Panc1 (cell line): ENCODE results near the gene UGDH. TPM values are rescaled to one million over a fixed set of nuclear protein-coding genes. Genes with fewer than 3 reads are reported as not detected.
A peak's percentile ranks its signal among the peaks of the same experiment; 100 is the strongest.
"Not testable (repeated sequence)": the region's sequence is repeated elsewhere in the genome, so short reads cannot be mapped to it uniquely, and the experiment has no call there.

Experiments
- ATAC-seq: fragments of 200-7000 bp; cut with Tn5 transposase; 2 replicates; pipeline ENCODE4 v1.9.1; 2020; ENCODE audit warnings: mild to moderate bottlenecking, moderate library complexity
- BruUV-seq: library from RNA; stranded (reverse); fragments of 400-500 nt; replicated peaks from 2 replicates; lab custom pipeline; 2021; lab: Mats Ljungman, UMichigan
- CTCF ChIA-PET: fragments of 300-600 bp; sonication (Branson Sonifier 250); formaldehyde crosslinking; loops from one replicate; lab custom pipeline; 2022; ENCODE audit warnings: antibody characterized with exemption; lab: Charles Lee
- POLR2A ChIA-PET: fragments of 300-600 bp; sonication (Branson Sonifier 250); formaldehyde crosslinking; loops from one replicate; lab custom pipeline; 2022; ENCODE audit warnings: antibody characterized with exemption; lab: Charles Lee
- DNase-seq: peaks from one replicate; pipeline ENCODE4 v3.0.0-alpha.2; 2010; ENCODE audit warnings: low read depth, low spot score
- H3K27ac ChIP-seq: 2 replicates; pipeline ENCODE4 v1.5.1; 2011; ENCODE audit warnings: mild to moderate bottlenecking, low read length, inconsistent platforms
- H3K27me3 ChIP-seq: fragments of 200-500 bp; sonication (Bioruptor generic); 2 replicates; pipeline ENCODE4 v1.6.0; 2014; ENCODE audit warnings: low read length, inconsistent platforms; ENCODE audit not compliant: control insufficient read depth, insufficient read depth
- H3K36me3 ChIP-seq: fragments of 200-500 bp; sonication (Bioruptor generic); 2 replicates; pipeline ENCODE4 v1.5.1; 2014; ENCODE audit warnings: inconsistent platforms, mild to moderate bottlenecking, low read length, moderate library complexity; ENCODE audit not compliant: control insufficient read depth, insufficient read depth
- H3K4me1 ChIP-seq: 2 replicates; pipeline ENCODE4 v1.5.1; 2011; ENCODE audit warnings: inconsistent platforms, mild to moderate bottlenecking, low read length, moderate library complexity; ENCODE audit not compliant: control insufficient read depth, insufficient read depth
- H3K4me3 ChIP-seq, 2 experiments: 2 replicates each; pipeline ENCODE4 v1.5.1; 2011 to 2012; ENCODE audit warnings: low read depth in 2 of 2, low read length in 2 of 2, mild to moderate bottlenecking in 2 of 2, inconsistent platforms in 1 of 2, moderate library complexity in 1 of 2
- H3K9me3 ChIP-seq: fragments of 200-500 bp; sonication (Bioruptor generic); 2 replicates; pipeline ENCODE4 v1.5.1; 2014; ENCODE audit warnings: low read depth, mild to moderate bottlenecking, inconsistent platforms, low read length, moderate library complexity; ENCODE audit not compliant: control insufficient read depth, insufficient read depth
- CTCF ChIP-seq: fragments of 450-650 bp; IDR thresholded peaks from 2 replicates; pipeline ENCODE4 v1.5.1; 2017; ENCODE audit warnings: mild to moderate bottlenecking
- POLR2AphosphoS5 ChIP-seq: IDR thresholded peaks from 2 replicates; pipeline ENCODE4 v1.6.1; 2012; ENCODE audit warnings: mild to moderate bottlenecking, low read depth, low read length, moderate library complexity
- REST ChIP-seq, 2 experiments: IDR thresholded peaks; 2 replicates each; pipeline ENCODE4 v1.6.1; 2011 to 2012; ENCODE audit warnings: low read depth in 2 of 2, control low read depth in 1 of 2, low read length in 1 of 2, mild to moderate bottlenecking in 1 of 2, moderate library complexity in 1 of 2; ENCODE audit not compliant: insufficient read depth in 1 of 2
- SIN3A ChIP-seq: IDR thresholded peaks from 2 replicates; pipeline ENCODE4 v1.6.1; 2012; ENCODE audit warnings: low read depth, mild to moderate bottlenecking, low read length, moderate library complexity, borderline replicate concordance; ENCODE audit not compliant: insufficient read depth
- TCF7L2 ChIP-seq: IDR thresholded peaks from 2 replicates; pipeline ENCODE4 v1.6.1; 2011; ENCODE audit warnings: mild to moderate bottlenecking, low read depth, low read length, inconsistent platforms
- in situ Hi-C: cut with HindIII; loops from 2 replicates; pipeline ENCODE4 v1.10.0; 2016; ENCODE audit warnings: low sequenced_read_pairs, low pct_unique_long_range_greater_than_20kb
- intact Hi-C: fragments of 100-400 bp; cut with micrococcal nuclease; formaldehyde crosslinking; loops from one replicate; pipeline ENCODE4 v1.10.0; 2022; ENCODE audit not compliant: unreplicated experiment
- total RNA-seq: library from RNA; stranded (reverse); gene quantifications from one replicate; pipeline ENCODE4 v1.2.1, GENCODE V29; 2021; ENCODE audit not compliant: unreplicated experiment

Gene UGDH
- total RNA-seq, 1 experiment from 2014 or later = 373 TPM

DNA sequence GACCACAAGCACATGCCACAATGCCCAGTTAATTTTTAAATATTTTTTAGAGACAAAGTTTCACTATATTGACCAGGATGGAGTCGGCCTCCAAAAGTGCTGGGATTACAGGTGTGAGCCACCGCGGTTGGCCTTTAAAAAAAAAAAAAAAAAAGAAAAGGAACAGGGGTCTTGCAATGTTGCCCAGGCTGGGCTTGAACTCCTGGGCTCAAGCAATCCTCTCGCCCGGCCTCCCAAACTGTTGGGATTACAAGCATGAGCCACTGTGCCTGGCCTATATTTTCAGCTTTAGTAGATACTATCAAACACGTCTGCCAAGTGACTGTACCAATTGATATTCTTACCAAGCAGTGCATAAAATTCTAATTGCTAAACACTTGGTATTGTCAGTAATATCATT lies 8.8 kb downstream of the UGDH start:
- H3K36me3 ChIP-seq = peaks cover 15% of the 10 kb centered on the region
- ATAC-seq (no peak), DNase-seq (no peak)
- intact Hi-C loops (no loop called here), in situ Hi-C loops (no loop called here)
- no peak overlapping the region for H3K27ac ChIP-seq
- CTCF ChIA-PET = no interaction called here
- no peak overlapping the region for H3K4me3 ChIP-seq
- H3K9me3 ChIP-seq = no peaks in the 10 kb centered on the region
- H3K4me1 ChIP-seq = peaks cover 20% of the 10 kb centered on the region
- BruUV-seq = no TSS peak
- POLR2A ChIA-PET = no interaction called here
- TF ChIP-seq TCF7L2 (no peak), REST (IDR thresholded peaks at IDR 0.05; ENCODE audit: insufficient read depth in 1 of 2, low read depth in 2 of 2, low read length in 1 of 2) (no peak)
- no peaks in the 10 kb centered on the region for H3K27me3 ChIP-seq

DNA sequence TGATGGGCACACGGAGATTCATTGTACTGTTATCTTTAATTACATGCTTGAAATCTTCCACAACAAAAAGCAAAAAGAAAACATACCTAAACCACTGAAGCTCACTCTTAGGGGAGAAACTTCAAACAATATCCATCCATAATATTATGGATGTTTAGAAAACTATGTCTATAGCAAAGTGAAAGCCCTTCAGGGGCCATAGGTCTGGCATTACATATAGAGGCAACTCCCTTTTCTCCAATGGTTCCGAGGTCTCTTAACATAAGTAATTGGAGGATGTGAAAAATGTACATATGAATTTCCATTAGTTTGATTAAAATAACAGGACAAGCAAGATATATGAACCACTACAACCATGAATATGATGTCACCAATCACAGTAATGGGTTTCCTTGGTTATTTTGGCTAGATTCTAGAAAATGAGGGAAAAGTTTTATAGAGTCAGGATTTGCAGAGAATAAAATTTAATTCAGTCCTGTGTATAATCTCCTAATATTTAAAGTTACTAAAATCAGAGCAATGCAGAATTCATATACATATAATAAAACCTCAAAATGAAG lies 10.8 kb downstream of the UGDH start:
- POLR2A ChIA-PET = no interaction called here
- in situ Hi-C loops = no loop called here
- TF ChIP-seq TCF7L2 = no peak
- no peak for TF ChIP-seq REST (IDR thresholded peaks at IDR 0.05; ENCODE audit: insufficient read depth in 1 of 2, low read depth in 2 of 2, low read length in 1 of 2)
- no peak for TF ChIP-seq SIN3A
- TF ChIP-seq POLR2AphosphoS5 = no peak
- TF ChIP-seq CTCF = no peak
- Histone ChIP-seq H3K9me3 (no peaks in the 10 kb centered on the region), H3K4me3 (no peak overlapping the region), H3K27me3 (no peaks in the 10 kb centered on the region), H3K4me1 (peaks cover 5% of the 10 kb centered on the region), H3K36me3 (peaks cover 15% of the 10 kb centered on the region), H3K27ac (no peak overlapping the region)
- ATAC-seq = no peak
- no peak for DNase-seq
- intact Hi-C loops = no loop called here
- CTCF ChIA-PET = no interaction called here
- TSS peak; percentile 29 for BruUV-seq

GRCh38 chr4:39515669-39516401 lies 11.4 kb downstream of the UGDH start:
- H3K27me3 ChIP-seq, H3K4me1 ChIP-seq, H3K9me3 ChIP-seq, H3K4me3 ChIP-seq, H3K27ac ChIP-seq, DNase-seq, in situ Hi-C loops, intact Hi-C loops, ATAC-seq, CTCF ChIA-PET, BruUV-seq, POLR2A ChIA-PET: not testable (repeated sequence)
- peaks cover 14% of the 10 kb centered on the region for H3K36me3 ChIP-seq
